ENCODE results near the gene WFIKKN2.

WFIKKN2 gene

DNA sequence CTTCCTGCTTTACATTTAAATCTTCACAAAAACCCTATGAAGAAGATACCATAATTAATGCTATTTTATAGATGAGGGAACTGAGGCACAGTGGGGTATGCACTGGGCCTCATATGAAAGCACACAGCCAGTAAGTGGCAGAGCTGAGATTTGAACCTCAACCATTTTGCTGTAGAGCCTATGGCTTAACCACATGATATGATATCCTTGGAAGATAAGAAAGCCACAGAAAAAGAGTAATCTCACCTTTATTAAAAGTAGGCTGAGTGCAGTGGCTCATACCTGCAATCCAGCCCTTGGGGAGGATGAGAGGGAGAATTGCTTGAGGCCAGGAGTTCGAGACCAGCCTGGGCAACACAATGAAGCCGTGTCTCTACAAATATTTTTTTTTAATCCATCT is 45.8 kb downstream of the WFIKKN2 start:
- DNase-seq: no peak

DNA sequence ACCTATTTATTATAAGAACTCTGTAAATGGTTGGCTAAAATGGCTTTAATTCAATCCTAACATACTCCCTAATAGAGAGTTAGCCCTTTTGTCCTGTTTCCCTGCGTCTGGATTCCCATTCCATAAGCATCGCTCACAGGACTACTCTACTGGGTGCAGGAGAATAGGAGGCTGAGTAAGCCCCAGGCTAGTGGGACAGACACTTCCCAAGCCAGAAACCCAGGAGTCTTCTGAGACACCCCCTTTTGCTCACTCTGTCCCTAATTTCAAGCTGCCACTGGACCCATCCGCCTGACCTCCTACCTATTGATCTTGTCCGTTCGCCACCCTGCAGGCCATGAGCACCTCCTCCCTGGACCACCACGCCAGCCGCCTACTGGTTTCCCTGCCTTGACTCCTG is 47.5 kb downstream of the WFIKKN2 start:
- DNase-seq: no peak

DNA sequence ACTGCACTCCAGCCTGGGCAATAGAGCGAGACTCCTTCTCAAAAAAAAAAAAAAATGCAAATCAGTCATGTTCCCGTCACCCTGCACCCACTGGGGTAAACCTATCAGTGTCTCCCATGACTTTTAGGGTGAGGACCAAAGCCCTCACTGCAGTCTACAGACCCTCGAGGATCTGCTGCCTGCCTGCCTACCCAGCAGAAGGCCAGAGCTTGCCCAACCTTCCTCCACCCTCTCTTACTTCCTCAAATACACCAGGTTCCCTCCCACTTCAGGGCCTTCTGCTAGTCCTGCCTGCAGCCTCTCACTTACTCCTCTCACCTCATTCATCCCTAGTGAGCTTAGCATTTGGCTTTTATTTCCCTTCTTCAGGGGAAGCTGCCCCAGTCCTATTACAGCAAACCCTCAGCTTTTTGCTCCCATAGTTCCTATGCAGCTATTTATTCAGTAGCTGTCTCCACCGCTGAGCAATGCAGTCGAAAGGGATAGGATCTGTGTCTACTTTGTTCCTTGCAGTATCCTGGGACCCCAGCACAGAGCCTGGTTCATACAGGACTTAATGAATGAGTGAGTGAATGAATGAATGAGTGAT is 48.6 kb downstream of the WFIKKN2 start:
- peak in 1 of 2 donors; percentile 4 for DNase-seq

DNA sequence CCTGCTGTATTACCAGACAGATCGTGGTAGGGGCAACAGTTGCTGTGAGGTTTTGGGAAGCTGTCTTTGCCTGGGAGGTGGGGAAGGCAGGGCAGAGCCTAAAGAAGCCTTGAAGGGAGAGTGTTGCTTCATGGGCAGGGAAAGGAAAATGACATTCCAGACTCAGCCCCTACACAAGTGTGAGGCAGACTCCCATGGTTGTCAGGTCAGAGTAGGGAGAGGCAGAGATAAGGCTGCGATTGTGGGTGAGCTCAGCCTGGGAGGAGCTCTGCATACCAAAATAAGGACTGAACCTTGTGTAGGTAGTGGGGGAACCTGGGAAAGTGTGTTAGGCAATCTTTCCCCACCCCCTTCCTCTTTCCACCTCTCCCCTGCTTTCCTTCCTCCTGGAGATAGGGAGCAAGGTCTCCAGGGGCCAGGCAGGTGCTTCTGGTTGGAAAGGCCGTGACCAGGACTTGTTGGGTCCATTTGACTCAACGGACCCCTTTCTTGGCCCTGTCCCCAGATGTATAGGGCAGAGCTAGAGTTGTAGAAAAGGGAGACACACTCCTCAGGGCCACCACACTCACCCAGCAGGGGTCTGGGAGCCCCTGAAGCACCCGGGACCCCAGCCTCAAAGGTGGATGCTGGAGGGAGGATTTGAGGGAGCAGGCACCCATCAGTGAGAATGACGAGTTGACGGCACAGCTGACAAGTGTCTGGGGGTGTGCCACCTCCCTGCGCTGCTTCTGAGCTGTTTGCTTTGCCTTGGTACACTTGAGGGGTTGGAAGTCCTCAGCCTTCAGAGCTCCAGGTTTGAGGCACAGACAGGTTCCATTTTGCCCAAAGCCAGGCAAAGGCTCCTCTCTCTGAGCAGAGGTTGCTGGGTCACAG is 49.3 kb downstream of the WFIKKN2 start:
- DNase-seq: no peak

DNA sequence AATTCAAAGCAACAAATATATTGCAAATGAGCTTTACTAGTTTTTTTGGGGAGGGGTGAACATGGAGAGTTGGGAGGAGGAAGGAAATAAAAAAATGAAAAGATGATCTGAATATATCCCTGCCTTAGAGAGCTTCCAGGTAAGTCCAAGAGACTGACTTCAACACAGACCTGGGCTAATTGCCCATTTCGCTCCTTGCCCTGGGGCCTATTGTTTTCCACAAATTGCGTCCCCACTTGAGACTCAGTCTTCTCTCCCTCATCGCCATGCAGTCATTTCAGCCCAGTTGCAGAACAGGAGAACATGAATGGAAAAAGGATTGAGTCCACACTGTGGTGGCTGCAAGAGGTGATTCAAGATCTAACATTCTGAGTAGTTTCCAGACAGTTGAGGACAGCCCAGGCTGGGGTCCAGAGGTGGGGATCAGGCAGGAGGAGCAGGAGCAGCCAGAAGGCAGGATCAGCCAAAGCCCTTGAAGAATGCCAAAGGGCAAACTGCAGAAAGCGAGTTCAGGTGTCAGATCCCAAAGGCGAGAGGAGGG is 52.4 kb downstream of the WFIKKN2 start:
- DNase-seq: no peak

DNA sequence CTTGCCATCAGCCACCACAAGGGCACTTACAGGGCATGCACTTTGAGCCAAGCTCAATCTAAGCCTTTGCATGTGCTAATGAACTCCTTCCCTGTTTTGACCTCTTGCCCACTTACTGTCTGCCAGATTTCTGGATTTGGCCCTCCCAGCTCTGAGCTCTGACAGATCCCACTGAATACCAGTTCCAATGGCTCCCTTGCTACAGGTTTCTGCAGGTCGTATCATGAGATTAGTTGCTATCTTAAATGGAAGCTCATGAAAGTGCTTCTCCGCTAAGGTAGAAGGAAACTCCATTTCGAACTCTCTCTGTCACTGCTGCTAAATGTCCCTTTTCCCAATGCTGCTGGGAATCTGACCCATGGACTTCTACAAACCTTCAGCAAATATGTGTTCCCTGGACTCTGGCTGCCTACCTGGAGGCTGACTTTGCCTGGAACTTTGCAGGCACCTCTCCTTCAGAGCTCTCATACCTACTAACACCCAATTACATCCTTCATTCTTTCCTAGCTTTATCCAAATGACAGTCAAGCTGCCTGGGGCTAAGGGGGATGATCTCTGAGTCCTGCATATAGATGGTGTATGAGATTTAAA is 54.2 kb downstream of the WFIKKN2 start:
- no peak for DNase-seq

DNA sequence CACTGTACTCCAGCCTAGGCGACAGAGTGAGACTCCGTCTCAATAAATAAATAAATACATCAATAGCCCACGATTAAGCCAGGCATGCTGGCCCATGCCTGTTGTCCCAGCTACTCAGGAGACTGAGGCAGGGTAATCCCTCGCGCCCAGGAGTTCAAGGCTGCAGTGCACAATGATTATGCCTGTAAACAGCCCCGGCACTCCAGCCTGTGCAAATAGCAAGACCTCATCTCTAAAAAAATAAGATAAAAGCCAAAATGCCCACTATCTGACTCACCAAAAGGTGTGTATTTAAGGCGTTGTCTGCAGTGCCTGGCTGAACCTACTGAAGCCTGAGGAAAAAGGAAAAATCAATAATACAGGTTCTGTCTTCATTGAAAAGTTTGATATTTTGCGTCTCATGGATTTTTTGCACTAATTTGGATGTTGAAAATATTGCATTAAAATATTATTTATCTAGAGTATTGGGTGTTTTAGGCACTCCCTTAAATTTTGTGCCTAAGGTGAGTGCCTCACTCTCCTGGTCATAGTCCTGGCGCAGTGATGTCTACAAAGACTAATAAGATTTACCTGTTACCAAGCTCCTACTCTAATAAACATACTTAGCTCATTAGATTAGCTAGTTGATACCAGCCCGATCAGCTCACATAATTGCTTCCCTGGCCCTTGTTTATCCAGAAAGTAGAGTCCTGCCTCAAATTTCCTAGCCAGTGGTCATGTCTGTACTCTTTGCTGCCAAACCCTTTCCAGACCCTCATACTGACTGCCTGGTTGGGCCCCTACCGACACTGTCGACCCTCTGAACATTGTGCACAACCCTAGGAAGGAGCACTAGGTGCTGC is 55.5 kb downstream of the WFIKKN2 start:
- no peak for DNase-seq

DNA sequence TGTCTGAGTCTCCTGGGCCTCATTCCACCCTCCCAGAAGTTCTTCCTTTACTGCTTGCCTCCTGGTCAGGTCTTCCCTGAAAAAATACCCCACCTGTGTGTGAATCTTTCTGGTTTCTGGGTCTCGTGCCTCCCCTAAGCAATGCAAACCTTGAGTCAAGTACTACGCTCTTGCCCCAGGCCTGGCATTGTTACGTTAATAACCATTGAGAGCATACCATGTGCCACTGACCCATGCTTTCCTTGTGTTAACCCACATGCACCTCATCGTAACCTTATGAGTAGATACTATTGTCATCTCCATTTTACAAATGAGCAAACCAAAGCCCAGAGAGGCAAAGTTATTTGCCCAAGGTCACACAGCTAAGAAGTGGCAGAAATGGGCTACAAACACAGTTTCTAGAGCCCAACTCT is 56.2 kb downstream of the WFIKKN2 start:
- no peak for DNase-seq

Measured in hippocampal formation (tissue), 2 donors.